Subcutaneous abdominal adipose tissue (tissue), 5 donors: Measurements from ENCODE around the gene SLC35B3.

Experiments
- H3K27ac ChIP-seq: one replicate; pipeline ENCODE4 v1.7.0; 2013; ENCODE audit warnings: low read depth, mild to moderate bottlenecking, inconsistent platforms, low read length, moderate library complexity
- H3K27me3 ChIP-seq, 5 donors: one replicate each; pipeline ENCODE4 v1.7.0; 2013; ENCODE audit warnings: low read length in 5 of 5, inconsistent platforms in 1 of 5; ENCODE audit not compliant: control insufficient read depth in 5 of 5, insufficient read depth in 4 of 5
- H3K36me3 ChIP-seq, 5 donors: one replicate each; pipeline ENCODE4 v1.7.0; 2013; ENCODE audit warnings: low read length in 5 of 5; ENCODE audit not compliant: control insufficient read depth in 5 of 5, insufficient read depth in 5 of 5
- H3K4me1 ChIP-seq, 5 donors: one replicate each; pipeline ENCODE4 v1.7.0; 2013; ENCODE audit warnings: low read length in 5 of 5, mild to moderate bottlenecking in 3 of 5, moderate library complexity in 1 of 5; ENCODE audit not compliant: control insufficient read depth in 5 of 5, insufficient read depth in 5 of 5
- H3K4me3 ChIP-seq, 5 donors: one replicate each; pipeline ENCODE4 v1.7.0; 2013; ENCODE audit warnings: low read length in 5 of 5, low read depth in 1 of 5
- H3K9ac ChIP-seq, 5 donors: one replicate each; pipeline ENCODE4 v1.7.0; 2013; ENCODE audit warnings: low read length in 5 of 5, mild to moderate bottlenecking in 4 of 5, moderate library complexity in 3 of 5
- H3K9me3 ChIP-seq, 5 donors: one replicate each; pipeline ENCODE4 v1.7.0; 2013; ENCODE audit warnings: low read length in 5 of 5; ENCODE audit not compliant: control insufficient read depth in 5 of 5
- donor health status: healthy.
- donor health status: healthy.
- donor health status: healthy.
- donor health status: healthy.
- donor health status: healthy.

SLC35B3 gene

DNA sequence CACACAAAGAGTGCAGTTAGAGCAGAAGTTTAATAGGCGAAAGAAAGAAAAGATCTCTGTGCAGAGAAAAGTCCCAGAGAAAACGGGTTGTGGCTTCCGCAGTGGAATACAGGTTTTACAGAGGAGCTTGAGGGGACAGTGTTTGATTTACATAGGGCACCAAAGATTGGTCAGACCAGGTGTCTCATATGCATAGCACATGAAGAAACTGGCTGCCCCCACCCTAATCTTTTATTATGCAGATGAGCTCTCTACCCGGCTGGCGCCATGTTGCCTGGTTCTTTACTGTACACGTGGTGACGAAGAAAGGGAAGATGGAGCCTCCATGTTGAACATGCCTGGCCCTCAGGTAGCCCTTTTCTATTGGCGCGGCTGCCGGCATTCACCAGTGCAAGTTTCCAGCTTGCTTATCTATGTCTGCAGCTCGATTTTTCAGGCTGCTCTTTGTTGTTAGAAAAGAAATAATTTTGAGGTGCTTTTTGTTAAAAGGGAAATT is 47.4 kb downstream of the SLC35B3 start:
- H3K4me1 ChIP-seq, result no peaks in the 10 kb centered on the region
- H3K27me3 ChIP-seq, result no peaks in the 10 kb centered on the region
- peaks cover 0 to 2% (median 0%) of the 10 kb centered on the region in 5 donors for H3K9me3 ChIP-seq
- no peak overlapping the region for H3K9ac ChIP-seq
- H3K27ac ChIP-seq, result no peak overlapping the region
- H3K36me3 ChIP-seq, result no peaks in the 10 kb centered on the region
- no peak overlapping the region for H3K4me3 ChIP-seq

DNA sequence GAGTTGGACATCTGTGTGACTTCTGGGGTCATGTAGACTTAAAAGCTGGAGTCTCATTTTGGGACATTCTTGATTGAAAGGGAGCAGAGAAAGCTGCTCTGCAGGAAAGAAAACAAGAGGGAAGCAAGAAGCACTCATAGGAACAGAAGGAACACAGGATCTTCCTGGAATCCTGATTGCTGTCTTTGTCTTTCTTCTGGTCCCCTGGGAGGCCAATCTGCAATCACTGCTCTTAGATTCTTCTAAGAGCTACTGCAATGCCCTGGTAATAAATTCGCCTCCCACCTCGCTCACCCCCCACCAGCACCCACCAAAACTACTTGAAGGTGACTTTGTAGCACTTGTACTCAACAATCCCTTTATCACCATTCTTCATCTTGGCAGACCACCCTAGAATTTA is 51.8 kb downstream of the SLC35B3 start:
- H3K4me1 ChIP-seq, result no peaks in the 10 kb centered on the region
- H3K27ac ChIP-seq, result no peak overlapping the region
- no peaks in the 10 kb centered on the region for H3K36me3 ChIP-seq
- H3K27me3 ChIP-seq, result peaks cover 0 to 5% (median 2%) of the 10 kb centered on the region in 5 donors
- no peak overlapping the region for H3K4me3 ChIP-seq
- H3K9me3 ChIP-seq, result peaks cover 0 to 2% (median 0%) of the 10 kb centered on the region in 5 donors
- no peak overlapping the region for H3K9ac ChIP-seq

DNA sequence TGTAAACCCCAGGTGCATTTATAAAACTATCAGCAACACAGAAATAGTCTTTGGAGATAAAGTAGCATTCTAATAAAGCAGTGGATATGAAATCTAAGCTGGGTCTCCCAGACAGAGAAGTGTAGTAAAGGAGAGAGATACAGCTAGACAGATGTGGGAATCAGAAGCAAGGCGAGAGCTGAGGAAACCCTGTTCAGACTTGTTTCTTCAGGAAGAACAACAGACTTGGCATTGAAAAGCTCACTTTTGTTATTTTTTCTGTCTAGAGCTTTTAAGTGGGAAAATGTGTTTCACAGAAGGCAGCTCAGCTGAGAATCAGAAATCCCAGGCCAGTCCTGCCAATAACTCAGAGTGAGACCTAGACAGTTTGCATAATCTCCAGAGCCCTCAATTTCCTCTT is 52.9 kb downstream of the SLC35B3 start:
- Histone ChIP-seq H3K27ac (no peak overlapping the region), H3K36me3 (no peaks in the 10 kb centered on the region), H3K27me3 (peaks cover 0 to 5% (median 2%) of the 10 kb centered on the region in 5 donors), H3K4me1 (no peaks in the 10 kb centered on the region), H3K9me3 (peaks cover 0 to 2% (median 0%) of the 10 kb centered on the region in 5 donors), H3K9ac (no peak overlapping the region), H3K4me3 (no peak overlapping the region)

DNA sequence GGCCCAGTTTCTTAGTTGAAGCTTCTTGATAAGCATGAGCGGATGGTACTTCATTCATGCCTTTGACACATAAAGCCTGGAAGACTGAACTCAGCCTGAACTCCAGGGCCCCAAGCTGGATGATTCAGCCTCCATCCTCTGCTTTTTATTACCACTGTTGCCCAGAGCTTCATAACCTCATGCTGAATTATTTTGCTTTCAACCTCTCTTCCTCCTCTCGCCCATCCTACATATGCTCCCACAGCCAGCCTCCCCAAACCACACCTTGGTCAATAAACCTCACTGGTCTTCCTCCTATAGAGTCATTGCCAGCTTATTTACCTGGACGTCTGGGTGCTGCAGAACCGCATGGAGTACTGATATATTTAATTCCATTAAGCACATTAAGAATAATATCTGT is 59.4 kb downstream of the SLC35B3 start:
- H3K9ac ChIP-seq, result no peak overlapping the region
- peaks cover 0 to 5% (median 2%) of the 10 kb centered on the region in 5 donors for H3K27me3 ChIP-seq
- no peak overlapping the region for H3K27ac ChIP-seq
- no peaks in the 10 kb centered on the region for H3K9me3 ChIP-seq
- no peaks in the 10 kb centered on the region for H3K36me3 ChIP-seq
- H3K4me1 ChIP-seq, result no peaks in the 10 kb centered on the region
- H3K4me3 ChIP-seq, result no peak overlapping the region
